ENCODE measurements around the gene EEF1A2.

DNA sequence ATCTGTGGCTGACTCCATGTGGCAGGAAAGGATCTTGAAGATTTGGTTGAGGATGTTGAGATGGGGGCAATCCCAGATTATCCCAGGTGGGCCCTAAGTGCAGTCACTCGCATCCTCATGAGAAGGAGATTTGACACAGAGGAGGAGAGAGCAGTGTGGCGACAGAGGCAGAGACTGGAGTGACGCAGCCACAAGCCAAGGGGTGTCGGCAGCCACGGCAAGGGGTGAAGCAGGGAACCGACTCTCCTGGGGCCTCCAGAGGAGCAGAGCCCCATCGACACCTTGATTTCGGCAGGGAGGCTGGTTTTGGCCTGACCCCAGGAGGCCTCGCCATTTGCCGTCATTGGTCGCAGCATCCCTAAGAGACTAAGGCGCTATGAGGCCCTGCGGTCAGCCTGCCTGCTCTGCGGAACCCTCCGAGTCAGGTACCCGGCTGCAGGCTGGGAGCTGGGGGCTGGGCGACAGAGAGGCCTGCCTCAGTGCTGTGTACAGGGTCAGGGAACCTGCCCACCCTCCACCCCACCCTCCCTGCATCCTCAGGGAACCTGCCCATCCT lies 12.5 kb downstream of the EEF1A2 start:
- TF ChIP-seq, protein P1, sequence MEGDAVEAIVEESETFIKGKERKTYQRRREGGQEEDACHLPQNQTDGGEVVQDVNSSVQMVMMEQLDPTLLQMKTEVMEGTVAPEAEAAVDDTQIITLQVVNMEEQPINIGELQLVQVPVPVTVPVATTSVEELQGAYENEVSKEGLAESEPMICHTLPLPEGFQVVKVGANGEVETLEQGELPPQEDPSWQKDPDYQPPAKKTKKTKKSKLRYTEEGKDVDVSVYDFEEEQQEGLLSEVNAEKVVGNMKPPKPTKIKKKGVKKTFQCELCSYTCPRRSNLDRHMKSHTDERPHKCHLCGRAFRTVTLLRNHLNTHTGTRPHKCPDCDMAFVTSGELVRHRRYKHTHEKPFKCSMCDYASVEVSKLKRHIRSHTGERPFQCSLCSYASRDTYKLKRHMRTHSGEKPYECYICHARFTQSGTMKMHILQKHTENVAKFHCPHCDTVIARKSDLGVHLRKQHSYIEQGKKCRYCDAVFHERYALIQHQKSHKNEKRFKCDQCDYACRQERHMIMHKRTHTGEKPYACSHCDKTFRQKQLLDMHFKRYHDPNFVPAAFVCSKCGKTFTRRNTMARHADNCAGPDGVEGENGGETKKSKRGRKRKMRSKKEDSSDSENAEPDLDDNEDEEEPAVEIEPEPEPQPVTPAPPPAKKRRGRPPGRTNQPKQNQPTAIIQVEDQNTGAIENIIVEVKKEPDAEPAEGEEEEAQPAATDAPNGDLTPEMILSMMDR (IDR thresholded peaks at IDR 0.05): no peak
- TF ChIP-seq POLR2A (IDR thresholded peaks at IDR 0.05): no peak

Measured in tibial nerve (tissue), 3 donors.